Colonic mucosa (tissue), 4 donors: ENCODE results near the gene TMEM175. TPM values are rescaled to one million over a fixed set of nuclear protein-coding genes. Genes with fewer than 3 reads are reported as not detected.

Source experiments
- DNase-seq: peaks from one replicate; pipeline ENCODE4 v3.0.0-alpha.2; 2020
- H3K27ac ChIP-seq: fragments of 200-600 bp; one replicate; pipeline ENCODE4 v1.8.0; 2021
- H3K27me3 ChIP-seq: fragments of 200-600 bp; one replicate; pipeline ENCODE4 v1.8.0; 2021
- H3K36me3 ChIP-seq: fragments of 200-600 bp; one replicate; pipeline ENCODE4 v1.8.0; 2021
- H3K4me1 ChIP-seq: fragments of 200-600 bp; one replicate; pipeline ENCODE4 v1.8.0; 2021; ENCODE audit warnings: mild to moderate bottlenecking
- H3K4me3 ChIP-seq: fragments of 200-600 bp; one replicate; pipeline ENCODE4 v1.8.0; 2021
- H3K9ac ChIP-seq, 2 donors: one replicate each; pipeline ENCODE4 v1.7.0; 2013; ENCODE audit warnings: control low read depth in 2 of 2, low read depth in 2 of 2, low read length in 2 of 2
- H3K9me3 ChIP-seq: fragments of 200-600 bp; one replicate; pipeline ENCODE4 v1.8.0; 2021
- intact Hi-C: fragments of 100-400 bp; cut with DNase I; formaldehyde crosslinking; loops from one replicate; pipeline ENCODE4 v1.14.1; 2022
- total RNA-seq, 2 donors: library from RNA; stranded (reverse); fragmentation: NEBNext Ultra II Directional in 1 of 2; extraction: Animal tissue kit (Norgen Biotek cat#: 25700) in 1 of 2; gene quantifications; one replicate each; pipeline ENCODE4 v1.2.1, GENCODE V29; 2021
- TF ChIP-seq, protein P1 (sequence below): fragments of 200-600 bp; IDR thresholded peaks from one replicate; pipeline ENCODE4 v1.8.0; 2022; ENCODE audit warnings: antibody characterized with exemption, mild to moderate bottlenecking
- donor health status: healthy.
- donor health status: DM: no; HTN: no; CAD: no.
- donor health status: DM: no; HTN: no; CAD: no.

Gene TMEM175
- total RNA-seq, 2 donors from 2014 or later: 17.7 to 30.2 TPM

DNA sequence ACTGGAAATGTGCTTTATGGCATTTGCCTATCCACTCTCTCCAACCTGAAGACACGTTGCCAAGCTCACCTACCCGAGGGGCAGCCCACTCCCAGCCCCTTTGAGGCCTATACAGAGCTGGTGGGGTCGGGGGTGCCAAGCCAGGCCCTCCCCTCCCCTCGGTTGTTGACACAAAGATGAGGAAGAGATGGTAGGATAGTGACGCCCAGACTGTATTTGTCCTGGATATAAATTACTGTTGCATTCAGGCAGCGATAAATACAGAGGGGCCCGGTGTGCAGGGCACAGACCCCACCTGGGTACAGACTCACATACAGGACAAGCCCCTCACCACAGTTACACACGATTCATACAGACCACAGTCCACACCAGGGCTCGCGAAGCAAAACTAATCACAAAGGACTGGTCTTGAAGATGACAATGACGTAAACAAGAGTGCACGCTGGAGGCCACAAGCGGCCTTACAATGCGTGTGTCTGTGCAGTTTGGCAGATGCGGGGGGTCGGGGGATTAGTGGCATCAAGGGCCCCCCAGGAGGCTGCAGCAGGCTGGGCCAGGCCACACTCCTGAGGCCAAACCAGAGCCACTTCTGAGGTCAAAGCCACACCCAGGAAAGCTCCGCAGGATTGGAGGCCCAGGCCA is 26.6 kb downstream of the TMEM175 start:
- TF ChIP-seq, protein P1, sequence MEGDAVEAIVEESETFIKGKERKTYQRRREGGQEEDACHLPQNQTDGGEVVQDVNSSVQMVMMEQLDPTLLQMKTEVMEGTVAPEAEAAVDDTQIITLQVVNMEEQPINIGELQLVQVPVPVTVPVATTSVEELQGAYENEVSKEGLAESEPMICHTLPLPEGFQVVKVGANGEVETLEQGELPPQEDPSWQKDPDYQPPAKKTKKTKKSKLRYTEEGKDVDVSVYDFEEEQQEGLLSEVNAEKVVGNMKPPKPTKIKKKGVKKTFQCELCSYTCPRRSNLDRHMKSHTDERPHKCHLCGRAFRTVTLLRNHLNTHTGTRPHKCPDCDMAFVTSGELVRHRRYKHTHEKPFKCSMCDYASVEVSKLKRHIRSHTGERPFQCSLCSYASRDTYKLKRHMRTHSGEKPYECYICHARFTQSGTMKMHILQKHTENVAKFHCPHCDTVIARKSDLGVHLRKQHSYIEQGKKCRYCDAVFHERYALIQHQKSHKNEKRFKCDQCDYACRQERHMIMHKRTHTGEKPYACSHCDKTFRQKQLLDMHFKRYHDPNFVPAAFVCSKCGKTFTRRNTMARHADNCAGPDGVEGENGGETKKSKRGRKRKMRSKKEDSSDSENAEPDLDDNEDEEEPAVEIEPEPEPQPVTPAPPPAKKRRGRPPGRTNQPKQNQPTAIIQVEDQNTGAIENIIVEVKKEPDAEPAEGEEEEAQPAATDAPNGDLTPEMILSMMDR: no peak
- DNase-seq: no peak
- Histone ChIP-seq H3K27me3 (no peaks in the 10 kb centered on the region), H3K4me3 (no peak overlapping the region), H3K4me1 (no peaks in the 10 kb centered on the region), H3K36me3 (no peaks in the 10 kb centered on the region), H3K9me3 (no peaks in the 10 kb centered on the region), H3K9ac (no peak overlapping the region), H3K27ac (no peak overlapping the region)
- intact Hi-C loops: no loop called here

DNA sequence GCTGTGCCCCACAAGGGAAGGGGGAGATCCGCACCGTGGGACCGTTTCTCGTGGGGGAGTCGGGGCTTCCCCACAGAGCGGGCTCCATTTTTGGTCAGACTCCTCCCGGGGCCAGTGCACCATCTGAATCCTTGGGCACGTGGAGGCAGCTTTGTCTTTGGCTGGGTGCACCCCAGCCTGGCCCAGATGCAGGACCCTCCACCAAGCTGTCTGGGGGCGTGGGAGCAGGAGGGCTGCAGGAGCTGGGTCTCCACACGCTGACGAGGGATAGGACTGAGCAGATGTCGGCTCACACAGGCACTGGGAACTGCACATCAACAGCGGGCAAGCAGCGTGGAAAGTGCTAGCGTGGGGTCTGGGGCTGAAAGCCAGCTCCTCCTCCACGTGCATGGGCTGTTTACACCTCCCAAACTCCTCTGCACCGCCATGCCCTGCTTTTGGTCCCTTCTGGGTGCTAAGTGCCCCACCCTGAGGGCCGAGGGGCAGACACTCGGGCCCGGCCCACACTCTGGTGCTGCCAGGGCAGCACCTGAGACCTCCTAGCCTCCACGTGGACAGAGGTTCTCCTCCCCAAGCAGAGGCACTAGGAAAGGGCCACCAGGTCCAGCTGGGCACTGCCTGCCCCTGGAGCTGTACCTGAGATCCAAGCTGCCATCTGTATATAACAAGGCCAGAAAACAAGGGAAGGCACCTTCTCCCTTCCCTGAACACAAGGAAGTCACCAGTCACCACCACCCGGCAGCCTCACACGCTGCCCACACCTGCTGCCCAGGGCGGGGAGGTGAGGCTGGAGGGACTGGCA is 27.3 kb downstream of the TMEM175 start:
- DNase-seq: no peak
- no peak overlapping the region for H3K9ac ChIP-seq
- no peaks in the 10 kb centered on the region for H3K36me3 ChIP-seq
- TF ChIP-seq, protein P1: no peak
- no peaks in the 10 kb centered on the region for H3K9me3 ChIP-seq
- no peak overlapping the region for H3K4me3 ChIP-seq
- H3K27me3 ChIP-seq: no peaks in the 10 kb centered on the region
- intact Hi-C loops: no loop called here
- no peaks in the 10 kb centered on the region for H3K4me1 ChIP-seq
- H3K27ac ChIP-seq: no peak overlapping the region

DNA sequence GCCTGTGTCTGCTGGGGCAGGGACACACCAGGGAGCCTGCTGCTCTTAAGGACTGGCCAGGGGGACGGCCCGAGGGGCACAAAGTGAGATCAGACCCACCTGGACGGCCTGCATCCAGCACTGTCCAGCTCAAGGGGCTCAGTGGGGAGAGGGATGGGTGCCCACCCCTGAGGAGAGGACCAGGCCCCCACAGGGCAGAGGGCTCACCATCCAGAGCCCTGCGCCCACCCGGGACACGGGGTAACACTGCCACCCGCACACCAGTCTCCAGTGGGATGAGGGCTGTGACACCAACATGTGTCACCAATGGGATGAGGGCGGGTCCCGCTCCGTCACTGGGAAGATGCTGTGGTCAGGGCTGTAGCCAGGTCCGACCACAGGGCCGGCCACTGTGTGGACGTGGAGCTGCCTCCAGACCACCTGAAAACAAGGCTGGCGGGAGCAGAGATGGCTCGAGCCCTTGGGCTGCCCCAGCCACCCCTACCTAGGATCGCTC is 27.9 kb downstream of the TMEM175 start:
- TF ChIP-seq, protein P1: no peak
- intact Hi-C loops: no loop called here
- H3K4me1 ChIP-seq: no peaks in the 10 kb centered on the region
- no peaks in the 10 kb centered on the region for H3K27me3 ChIP-seq
- H3K4me3 ChIP-seq: no peak overlapping the region
- no peak overlapping the region for H3K27ac ChIP-seq
- H3K36me3 ChIP-seq: no peaks in the 10 kb centered on the region
- no peak overlapping the region for H3K9ac ChIP-seq
- no peaks in the 10 kb centered on the region for H3K9me3 ChIP-seq
- DNase-seq: no peak

GRCh38 chr4:960636-961350 is 28.5 kb downstream of the TMEM175 start:
- no peak for DNase-seq
- Histone ChIP-seq H3K4me3 (no peak overlapping the region), H3K27me3 (no peaks in the 10 kb centered on the region), H3K36me3 (no peaks in the 10 kb centered on the region), H3K27ac (no peak overlapping the region), H3K4me1 (no peaks in the 10 kb centered on the region), H3K9ac (no peak overlapping the region), H3K9me3 (no peaks in the 10 kb centered on the region)
- intact Hi-C loops: no loop called here
- TF ChIP-seq, protein P1: no peak
